GM12878 (cell line): ENCODE measurements around the gene KIF23. TPM values are rescaled to one million over a fixed set of nuclear protein-coding genes. Genes with fewer than 3 reads are reported as not detected.

Experiments
- ATAC-seq: fragments of 200-7000 bp; cut with Tn5 transposase; 3 replicates; pipeline ENCODE4 v1.9.1; 2020; ENCODE audit warnings: mild to moderate bottlenecking, moderate library complexity
- BruUV-seq: library from RNA; stranded (reverse); fragments of 400-500 nt; replicated peaks from 2 replicates; lab custom pipeline; 2021; lab: Mats Ljungman, UMichigan
- CTCF ChIA-PET: fragments of 300-600 bp; sonication (Branson Sonifier 250); formaldehyde crosslinking; extraction: SDS; loops from one replicate; lab custom pipeline; 2021; ENCODE audit warnings: inconsistent platforms; lab: Yijun Ruan, JAX
- POLR2A ChIA-PET: fragments of 350-600 bp; formaldehyde crosslinking; extraction: SDS; loops from one replicate; lab custom pipeline; 2021; ENCODE audit warnings: inconsistent platforms; lab: Charles Lee
- RAD21 ChIA-PET: fragments of 300-600 bp; sonication (Branson Sonifier 250); formaldehyde crosslinking; loops from one replicate; lab custom pipeline; 2023; ENCODE audit warnings: antibody characterized with exemption; ENCODE audit not compliant: unreplicated experiment; lab: Charles Lee
- SMC1A ChIA-PET: fragments of 300-600 bp; sonication (Branson Sonifier 250); formaldehyde crosslinking; loops from one replicate; lab custom pipeline; 2023; ENCODE audit not compliant: unreplicated experiment, uncharacterized antibody; lab: Charles Lee
- DNase-seq: peaks from one replicate; pipeline ENCODE4 v3.0.0-alpha.2; 2011; ENCODE audit warnings: low read depth, low spot score
- FAIRE-seq: peaks from 3 replicates; lab custom pipeline; 2011; peaks lifted over from hg19 to GRCh38; lab: Jason Lieb, UNC
- H2AFZ ChIP-seq: 2 replicates; pipeline ENCODE4 v1.6.0; 2011; ENCODE audit warnings: low read depth, low read length, control low read depth; ENCODE audit not compliant: control insufficient read depth
- H3K27ac ChIP-seq: 2 replicates; pipeline ENCODE4 v1.5.1; 2011; ENCODE audit warnings: control low read depth; ENCODE audit not compliant: control insufficient read depth, insufficient read depth
- H3K27me3 ChIP-seq, 2 experiments: replicated peaks in 1 of 2; 2 replicates each; pipeline versions ENCODE4 v1.6.0 to v1.6.1; 2011; ENCODE audit warnings: low read length in 1 of 2; ENCODE audit not compliant: control insufficient read depth in 2 of 2, insufficient read depth in 2 of 2
- H3K36me3 ChIP-seq, 2 experiments: 2 replicates each; pipeline ENCODE4 v1.5.1; 2011; ENCODE audit warnings: low read length in 1 of 2; ENCODE audit not compliant: control insufficient read depth in 2 of 2, insufficient read depth in 2 of 2
- H3K4me1 ChIP-seq: 2 replicates; pipeline ENCODE4 v1.6.1; 2011; ENCODE audit warnings: mild to moderate bottlenecking, low read length, moderate library complexity, mixed read lengths; ENCODE audit not compliant: control insufficient read depth, insufficient read depth
- H3K4me2 ChIP-seq: 2 replicates; pipeline ENCODE4 v1.6.0; 2011; ENCODE audit warnings: control low read depth; ENCODE audit not compliant: control insufficient read depth, insufficient read depth
- H3K4me3 ChIP-seq: fragments of 200-600 bp; sonication (generic); 2 replicates; pipeline ENCODE4 v1.5.1; 2016
- H3K79me2 ChIP-seq: 2 replicates; pipeline ENCODE4 v1.6.0; 2011; ENCODE audit warnings: low read length; ENCODE audit not compliant: control insufficient read depth, insufficient read depth
- H3K9ac ChIP-seq: 2 replicates; pipeline ENCODE4 v1.8.0; 2011; ENCODE audit warnings: low read length, control low read depth, mixed read lengths; ENCODE audit not compliant: control insufficient read depth, insufficient read depth
- H3K9me3 ChIP-seq: replicated peaks from 3 replicates; pipeline ENCODE4 v1.5.1; 2011; ENCODE audit warnings: mild to moderate bottlenecking, low read length; ENCODE audit not compliant: control insufficient read depth, insufficient read depth
- H4K20me1 ChIP-seq: 2 replicates; pipeline ENCODE4 v1.6.0; 2011; ENCODE audit not compliant: control insufficient read depth, insufficient read depth
- BHLHE40 ChIP-seq, 2 experiments: fragments of 450-650 bp in 1 of 2; IDR thresholded peaks; 2 replicates each; pipeline ENCODE4 v1.6.1; 2011 to 2017; ENCODE audit warnings: low read depth in 2 of 2, borderline replicate concordance in 1 of 2, improper control_type of control experiment in 1 of 2, low read length in 1 of 2, mild to moderate bottlenecking in 1 of 2
- IRF4 ChIP-seq: IDR thresholded peaks from 2 replicates; pipeline ENCODE4 v1.6.1; 2011; ENCODE audit warnings: low read depth, low read length
- NR2C1 ChIP-seq: fragments of 450-650 bp; IDR thresholded peaks from 2 replicates; pipeline ENCODE4 v1.6.1; 2017; ENCODE audit warnings: antibody characterized with exemption, mild to moderate bottlenecking, moderate library complexity
- RAD21 ChIP-seq: IDR thresholded peaks from 2 replicates; pipeline ENCODE4 v1.6.1; 2011; ENCODE audit warnings: mild to moderate bottlenecking, low read depth, low read length, moderate library complexity; ENCODE audit not compliant: insufficient read depth
- SMC3 ChIP-seq: IDR thresholded peaks from 2 replicates; pipeline ENCODE4 v1.6.1; 2011; ENCODE audit warnings: low read length, improper control_type of control experiment, borderline replicate concordance
- YY1 ChIP-seq: IDR thresholded peaks from 2 replicates; pipeline ENCODE4 v1.6.1; 2011; ENCODE audit warnings: low read depth, mild to moderate bottlenecking, low read length
- WGBS: methylation state at CpG from one replicate; pipeline ENCODE4 v1.1.6; 2016; ENCODE audit warnings: low lambda C conversion rate; ENCODE audit not compliant: insufficient replicate concordance, insufficient coverage; ENCODE audit errors: missing lambda C conversion rate; 5-methylcytosine and 5-hydroxymethylcytosine counted together
- in situ Hi-C: fragments of 300-500 bp; cut with MboI; formaldehyde crosslinking; loops from 9 replicates; pipeline ENCODE4 v1.14.3; 2018; ENCODE audit warnings: mixed read lengths
- intact Hi-C: fragments of 100-400 bp; cut with micrococcal nuclease; formaldehyde crosslinking; loops from one replicate; pipeline ENCODE4 v1.14.2; 2022; ENCODE audit not compliant: unreplicated experiment
- polyA plus RNA-seq, 11 experiments: library from polyadenylated mRNA; depleted of rRNA in 4 of 11; unstranded in 6 of 11; stranded (reverse) in 5 of 11; fragments of >200 nt; fragmentation: Nextera tagmentation in 4 of 11; fragmentation: Illumina TruSeq in 1 of 11; extraction: Ambion mirVana in 4 of 11; extraction: Trizol in 1 of 11; gene quantifications; 1 replicate in 1 of 11; 2 replicates in 10 of 11; pipeline versions ENCODE4 v1.2.1 to v1.2.3, GENCODE V29; 2011 to 2016; ENCODE audit warnings: inconsistent platforms in 2 of 11, missing spikeins in 2 of 11, low read depth in 1 of 11
- total RNA-seq, 4 experiments: library from RNA; depleted of rRNA in 3 of 4; stranded (reverse); fragments of >200 nt in 3 of 4; fragmentation: Illumina TruSeq in 1 of 4; extraction: Trizol in 1 of 4; gene quantifications; 2 replicates each; pipeline versions ENCODE4 v1.2.1 to v1.2.3, GENCODE V29; 2013 to 2021
- TF ChIP-seq, protein P1 (sequence below), 3 experiments: IDR thresholded peaks in 2 of 3; conservative IDR thresholded peaks in 1 of 3; 2 replicates each; pipeline ENCODE4 v1.5.1; 2011; ENCODE audit warnings: low read depth in 3 of 3, low read length in 3 of 3, mild to moderate bottlenecking in 3 of 3, control low read depth in 2 of 3, moderate library complexity in 2 of 3, inconsistent platforms in 1 of 3, mixed read lengths in 1 of 3; ENCODE audit not compliant: control insufficient read depth in 2 of 3, insufficient read depth in 1 of 3; ENCODE audit errors: extremely low read depth in 1 of 3
- TF ChIP-seq, protein P2 (sequence below): fragments of 150-350 bp; IDR thresholded peaks from 2 replicates; pipeline ENCODE4 v1.6.1; 2016; ENCODE audit warnings: low read depth, low read length

The KIF23 gene
- total and polyA plus RNA-seq, 10 of the 15 experiments (the other 5 are each of a cell fraction or from before 2014, with no cell fraction given), result 28.0 to 62.5 (median 46.6) TPM

DNA sequence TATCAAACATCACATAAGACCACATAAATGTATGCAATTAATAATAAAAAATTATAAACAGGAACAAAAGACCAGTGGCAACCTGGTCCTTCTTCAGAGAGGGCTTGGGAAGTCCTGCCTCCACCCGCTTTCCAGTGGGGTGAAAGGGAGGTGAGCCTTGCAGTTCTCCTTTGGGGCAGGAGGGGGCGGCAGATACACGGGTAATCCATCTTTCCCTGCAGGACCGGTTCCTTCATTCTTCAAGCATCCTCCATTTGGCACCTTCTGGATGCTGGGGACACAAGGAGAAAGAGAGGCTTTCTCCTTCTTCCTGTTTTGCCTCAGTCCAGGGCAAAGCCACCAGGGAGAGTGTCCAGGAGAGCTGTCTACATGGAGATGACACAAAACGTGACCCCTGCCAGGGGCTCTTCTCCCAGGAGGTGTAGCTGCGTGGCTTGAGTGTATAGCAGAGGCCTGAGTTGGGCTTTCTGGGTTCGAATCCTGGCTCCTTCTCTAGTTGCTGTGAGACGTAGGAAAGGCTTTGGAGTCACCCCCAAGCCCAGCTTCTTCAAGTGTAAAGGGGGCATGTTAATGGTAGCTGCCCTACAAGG lies 61.7 kb downstream of the KIF23 start:
- Histone ChIP-seq H3K27ac (no peak overlapping the region), H3K27me3 (no peaks in the 10 kb centered on the region), H3K36me3 (no peaks in the 10 kb centered on the region), H3K9ac (no peak overlapping the region), H4K20me1 (no peaks in the 10 kb centered on the region), H2AFZ (no peak overlapping the region), H3K9me3 (peaks cover 3% of the 10 kb centered on the region; the same call in 2 of the 3 replicates), H3K4me3 (no peak overlapping the region), H3K79me2 (no peaks in the 10 kb centered on the region), H3K4me2 (no peak overlapping the region), H3K4me1 (no peaks in the 10 kb centered on the region)
- 20% methylated on average over 8 of the region's 8 CpGs for WGBS
- ATAC-seq (peak; percentile 89), DNase-seq (no peak), FAIRE-seq (peak; percentile 75)
- ChIA-PET CTCF (interaction anchor here (0.6 to 3.0 kb wide), 21 partner anchors 9 to 1247 kb away, joined by 3 to 17 read pairs (median 4); no protein-coding TSS in a partner anchor), RAD21 (interaction anchor here (0.8 to 2.2 kb wide), 3 partner anchors 947 to 1247 kb away, joined by 3 to 11 read pairs (median 4); no protein-coding TSS in a partner anchor), POLR2A (no interaction called here), SMC1A (interaction anchor here (0.6 to 1.5 kb wide), 6 partner anchors 28 to 1247 kb away, joined by 3 to 5 read pairs (median 4); no protein-coding TSS in a partner anchor)
- in situ Hi-C loops, result loop anchor here (10.0 kb wide), 1 partner anchor 1249 kb away; no protein-coding TSS in a partner anchor
- intact Hi-C loops, result loop anchor here (5.0 to 10.0 kb wide), 6 partner anchors 246 to 1336 kb away; partner anchors contain the start of gene TLE3
- no TSS peak for BruUV-seq
- TF ChIP-seq, protein P1, sequence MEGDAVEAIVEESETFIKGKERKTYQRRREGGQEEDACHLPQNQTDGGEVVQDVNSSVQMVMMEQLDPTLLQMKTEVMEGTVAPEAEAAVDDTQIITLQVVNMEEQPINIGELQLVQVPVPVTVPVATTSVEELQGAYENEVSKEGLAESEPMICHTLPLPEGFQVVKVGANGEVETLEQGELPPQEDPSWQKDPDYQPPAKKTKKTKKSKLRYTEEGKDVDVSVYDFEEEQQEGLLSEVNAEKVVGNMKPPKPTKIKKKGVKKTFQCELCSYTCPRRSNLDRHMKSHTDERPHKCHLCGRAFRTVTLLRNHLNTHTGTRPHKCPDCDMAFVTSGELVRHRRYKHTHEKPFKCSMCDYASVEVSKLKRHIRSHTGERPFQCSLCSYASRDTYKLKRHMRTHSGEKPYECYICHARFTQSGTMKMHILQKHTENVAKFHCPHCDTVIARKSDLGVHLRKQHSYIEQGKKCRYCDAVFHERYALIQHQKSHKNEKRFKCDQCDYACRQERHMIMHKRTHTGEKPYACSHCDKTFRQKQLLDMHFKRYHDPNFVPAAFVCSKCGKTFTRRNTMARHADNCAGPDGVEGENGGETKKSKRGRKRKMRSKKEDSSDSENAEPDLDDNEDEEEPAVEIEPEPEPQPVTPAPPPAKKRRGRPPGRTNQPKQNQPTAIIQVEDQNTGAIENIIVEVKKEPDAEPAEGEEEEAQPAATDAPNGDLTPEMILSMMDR (IDR thresholded peaks at IDR 0.05 in 2 of 3, conservative IDR thresholded peaks at IDR 0.05 in 1 of 3; ENCODE audit: control insufficient read depth in 2 of 3, extremely low read depth in 1 of 3, insufficient read depth in 1 of 3, low read depth in 3 of 3, low read length in 3 of 3), result peak; percentile 95 to 97 (median 97); a peak in 5 of 6 replicates
- TF ChIP-seq YY1 (0 out of 2 replicates have a peak, but pooled peaks have one; percentile 30), BHLHE40 (IDR thresholded peaks at IDR 0.05; ENCODE audit: borderline replicate concordance in 1 of 2, low read depth in 2 of 2, low read length in 1 of 2) (peak in 1 of 2 experiments; percentile 30; a peak in 1 of 4 replicates), NR2C1 (no peak), IRF4 (0 out of 2 replicates have a peak, but pooled peaks have one; percentile 47), RAD21 (peak; percentile 91), SMC3 (peak; percentile 67)
- TF ChIP-seq, protein P2, sequence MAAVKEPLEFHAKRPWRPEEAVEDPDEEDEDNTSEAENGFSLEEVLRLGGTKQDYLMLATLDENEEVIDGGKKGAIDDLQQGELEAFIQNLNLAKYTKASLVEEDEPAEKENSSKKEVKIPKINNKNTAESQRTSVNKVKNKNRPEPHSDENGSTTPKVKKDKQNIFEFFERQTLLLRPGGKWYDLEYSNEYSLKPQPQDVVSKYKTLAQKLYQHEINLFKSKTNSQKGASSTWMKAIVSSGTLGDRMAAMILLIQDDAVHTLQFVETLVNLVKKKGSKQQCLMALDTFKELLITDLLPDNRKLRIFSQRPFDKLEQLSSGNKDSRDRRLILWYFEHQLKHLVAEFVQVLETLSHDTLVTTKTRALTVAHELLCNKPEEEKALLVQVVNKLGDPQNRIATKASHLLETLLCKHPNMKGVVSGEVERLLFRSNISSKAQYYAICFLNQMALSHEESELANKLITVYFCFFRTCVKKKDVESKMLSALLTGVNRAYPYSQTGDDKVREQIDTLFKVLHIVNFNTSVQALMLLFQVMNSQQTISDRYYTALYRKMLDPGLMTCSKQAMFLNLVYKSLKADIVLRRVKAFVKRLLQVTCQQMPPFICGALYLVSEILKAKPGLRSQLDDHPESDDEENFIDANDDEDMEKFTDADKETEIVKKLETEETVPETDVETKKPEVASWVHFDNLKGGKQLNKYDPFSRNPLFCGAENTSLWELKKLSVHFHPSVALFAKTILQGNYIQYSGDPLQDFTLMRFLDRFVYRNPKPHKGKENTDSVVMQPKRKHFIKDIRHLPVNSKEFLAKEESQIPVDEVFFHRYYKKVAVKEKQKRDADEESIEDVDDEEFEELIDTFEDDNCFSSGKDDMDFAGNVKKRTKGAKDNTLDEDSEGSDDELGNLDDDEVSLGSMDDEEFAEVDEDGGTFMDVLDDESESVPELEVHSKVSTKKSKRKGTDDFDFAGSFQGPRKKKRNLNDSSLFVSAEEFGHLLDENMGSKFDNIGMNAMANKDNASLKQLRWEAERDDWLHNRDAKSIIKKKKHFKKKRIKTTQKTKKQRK, result no peak
